NCI-H510A (cell line): Measurements from ENCODE around the gene EFCAB6.

Experiments
- DNase-seq: peaks from one replicate; lab custom pipeline; 2025; lab: John Stamatoyannopoulos, UW

Gene EFCAB6

GRCh38 chr22:43812149-43812842 lies at the start of gene EFCAB6:
TSS of gene EFCAB6 (minus strand) at chr22:43812305. CDS start at chr22:43782318, 29,987 bp downstream.
- DNase-seq, result peak; percentile 77

- no peak for DNase-seq
These were observed 49.4 kb upstream of the EFCAB6 start for GRCh38 chr22:43861529-43861928.

GRCh38 chr22:43860831-43861230 lies 48.7 kb upstream of the EFCAB6 start:
- no peak for DNase-seq

- DNase-seq, result no peak
These were observed 48.0 kb upstream of the EFCAB6 start for GRCh38 chr22:43860126-43860525.

- DNase-seq, result no peak
These were observed 47.5 kb upstream of the EFCAB6 start for GRCh38 chr22:43859621-43860020.

- no peak for DNase-seq
These were observed 47.1 kb upstream of the EFCAB6 start for GRCh38 chr22:43859176-43859575.

GRCh38 chr22:43858156-43858895 lies 46.2 kb upstream of the EFCAB6 start:
- DNase-seq, result no peak

GRCh38 chr22:43857367-43857766 lies 45.3 kb upstream of the EFCAB6 start:
- no peak for DNase-seq

GRCh38 chr22:43855431-43855830 lies 43.3 kb upstream of the EFCAB6 start:
- no peak for DNase-seq

- no peak for DNase-seq
These were observed 42.7 kb upstream of the EFCAB6 start for GRCh38 chr22:43854786-43855271.

GRCh38 chr22:43854121-43854785 lies 42.1 kb upstream of the EFCAB6 start:
- DNase-seq, result no peak

- DNase-seq, result no peak
These were observed 41.3 kb upstream of the EFCAB6 start for GRCh38 chr22:43853328-43853931.

- no peak for DNase-seq
These were observed 40.6 kb upstream of the EFCAB6 start for GRCh38 chr22:43852573-43853327.

GRCh38 chr22:43851979-43852307 lies 39.8 kb upstream of the EFCAB6 start:
- no peak for DNase-seq

- no peak for DNase-seq
These were observed 39.2 kb upstream of the EFCAB6 start for GRCh38 chr22:43851058-43851978.

GRCh38 chr22:43850529-43850928 lies 38.4 kb upstream of the EFCAB6 start:
- DNase-seq, result no peak

- no peak for DNase-seq
These were observed 37.6 kb upstream of the EFCAB6 start for GRCh38 chr22:43849731-43850130.

- DNase-seq, result peak; percentile 64
These were observed 36.5 kb upstream of the EFCAB6 start for GRCh38 chr22:43848366-43849171.

GRCh38 chr22:43847376-43848289 lies 35.5 kb upstream of the EFCAB6 start:
- DNase-seq, result no peak
